Keratinocyte (primary cell): ENCODE measurements around the gene NUP37. TPM values are rescaled to one million over a fixed set of nuclear protein-coding genes. Genes with fewer than 3 reads are reported as not detected.

ENCODE experiments used
- DNase-seq: peaks from one replicate; pipeline ENCODE4 v3.0.0-alpha.2; 2011; ENCODE audit warnings: low read depth, missing footprints, low spot score
- FAIRE-seq: peaks from 2 replicates; lab custom pipeline; 2011; peaks lifted over from hg19 to GRCh38; lab: Jason Lieb, UNC
- H2AFZ ChIP-seq: 2 replicates; pipeline ENCODE4 v1.6.0; 2012; ENCODE audit warnings: low read length, control low read depth, inconsistent platforms; ENCODE audit not compliant: control insufficient read depth
- H3K27ac ChIP-seq: 2 replicates; pipeline ENCODE4 v1.5.1; 2011; ENCODE audit warnings: low read length; ENCODE audit not compliant: control insufficient read depth, insufficient read depth
- H3K27me3 ChIP-seq: 3 replicates; pipeline ENCODE4 v1.6.0; 2011; ENCODE audit warnings: low read length; ENCODE audit not compliant: control insufficient read depth, insufficient read depth; ENCODE audit errors: extremely low read depth
- H3K36me3 ChIP-seq, 2 experiments: 2 replicates in 1 of 2; 3 replicates in 1 of 2; pipeline ENCODE4 v1.5.1; 2011; ENCODE audit warnings: low read length in 2 of 2, mild to moderate bottlenecking in 1 of 2; ENCODE audit not compliant: control insufficient read depth in 2 of 2, insufficient read depth in 2 of 2; ENCODE audit errors: extremely low read depth in 1 of 2
- H3K4me1 ChIP-seq: 3 replicates; pipeline ENCODE4 v1.5.1; 2011; ENCODE audit warnings: low read length; ENCODE audit not compliant: control insufficient read depth, insufficient read depth; ENCODE audit errors: extremely low read depth
- H3K4me2 ChIP-seq: 3 replicates; pipeline ENCODE4 v1.6.0; 2011; ENCODE audit warnings: low read depth, low read length; ENCODE audit not compliant: control insufficient read depth, insufficient read depth; ENCODE audit errors: extremely low read depth
- H3K4me3 ChIP-seq, 3 experiments: fragments of 200-600 bp in 1 of 3; sonication (generic) in 1 of 3; 2 replicates in 2 of 3; 3 replicates in 1 of 3; pipeline ENCODE4 v1.5.1; 2011 to 2016; ENCODE audit warnings: low read length in 3 of 3, mild to moderate bottlenecking in 3 of 3, control low read depth in 2 of 3, inconsistent platforms in 1 of 3, low read depth in 1 of 3, mixed read lengths in 1 of 3, mixed run types in 1 of 3, moderate library complexity in 1 of 3; ENCODE audit not compliant: control insufficient read depth in 2 of 3, insufficient read depth in 2 of 3; ENCODE audit errors: extremely low read depth in 1 of 3
- H3K79me2 ChIP-seq: 2 replicates; pipeline ENCODE4 v1.6.0; 2012; ENCODE audit warnings: low read length; ENCODE audit not compliant: control insufficient read depth, insufficient read depth
- H3K9ac ChIP-seq: 3 replicates; pipeline ENCODE4 v1.6.0; 2011; ENCODE audit warnings: low read length; ENCODE audit not compliant: control insufficient read depth, insufficient read depth; ENCODE audit errors: extremely low read depth
- H3K9me1 ChIP-seq: 3 replicates; pipeline ENCODE4 v1.6.0; 2011; ENCODE audit warnings: low read length; ENCODE audit not compliant: control insufficient read depth, insufficient read depth; ENCODE audit errors: extremely low read depth
- H3K9me3 ChIP-seq: 2 replicates; pipeline ENCODE4 v1.5.1; 2012; ENCODE audit warnings: low read depth, low read length; ENCODE audit not compliant: control insufficient read depth
- H4K20me1 ChIP-seq: 3 replicates; pipeline ENCODE4 v1.6.0; 2011; ENCODE audit warnings: low read length; ENCODE audit not compliant: control insufficient read depth, insufficient read depth; ENCODE audit errors: extremely low read depth
- CTCF ChIP-seq, 3 experiments: IDR thresholded peaks in 1 of 3; conservative IDR thresholded peaks in 1 of 3; optimal IDR thresholded peaks in 1 of 3; 2 replicates in 2 of 3; 3 replicates in 1 of 3; pipeline versions ENCODE3 to v1.5.1; 2011; ENCODE audit warnings: low read length in 3 of 3, mild to moderate bottlenecking in 3 of 3, moderate library complexity in 2 of 3, control low read depth in 1 of 3, inconsistent platforms in 1 of 3; ENCODE audit not compliant: insufficient read depth in 2 of 3; ENCODE audit errors: extremely low read depth in 1 of 3
- EZH2 ChIP-seq: IDR thresholded peaks from one replicate; pipeline ENCODE4 v1.6.1; 2012; ENCODE audit warnings: inconsistent platforms, mild to moderate bottlenecking, low read length, moderate library complexity
- dilution Hi-C: fragments of 300-500 bp; cut with MboI; formaldehyde crosslinking; loops from one replicate; pipeline ENCODE4 v1.7.0; 2020; ENCODE audit warnings: low sequenced_read_pairs; ENCODE audit not compliant: extremely low pct_ligation_motif_present
- polyA plus RNA-seq, 5 experiments: library from polyadenylated mRNA; depleted of rRNA in 3 of 5; stranded (reverse) in 3 of 5; stranded (forward) in 1 of 5; unstranded in 1 of 5; fragments of >200 nt; gene quantifications; 1 replicate in 1 of 5; 2 replicates in 3 of 5; 3 replicates in 1 of 5; pipeline versions ENCODE4 v1.2.1 to v1.2.3, GENCODE V29; 2011 to 2012; ENCODE audit warnings: missing spikeins in 2 of 5, low read depth in 1 of 5, low replicate concordance in 1 of 5

The NUP37 gene
- polyA plus RNA-seq, 1 donor (not counting 4 experiments of a cell fraction or from before 2014, with no cell fraction given) = 89.8 TPM

- Histone ChIP-seq H3K4me3 (no peak overlapping the region), H3K4me2 (no peak overlapping the region), H3K79me2 (no peaks in the 10 kb centered on the region), H4K20me1 (no peaks in the 10 kb centered on the region), H3K9me1 (no peaks in the 10 kb centered on the region), H2AFZ (no peak overlapping the region), H3K27ac (no peak overlapping the region), H3K9me3 (no peaks in the 10 kb centered on the region), H3K27me3 (no peaks in the 10 kb centered on the region), H3K36me3 (peaks cover 2 to 3% of the 10 kb centered on the region in 2 experiments), H3K9ac (no peak overlapping the region), H3K4me1 (no peaks in the 10 kb centered on the region)
- DNase-seq (no peak), FAIRE-seq (no peak)
- TF ChIP-seq EZH2 (no peak), CTCF (optimal IDR thresholded peaks at IDR 0.05 in 1 of 3, IDR thresholded peaks at IDR 0.05 in 1 of 3, conservative IDR thresholded peaks at IDR 0.05 in 1 of 3; ENCODE audit: extremely low read depth in 1 of 3, insufficient read depth in 2 of 3, low read length in 3 of 3) (no peak)
- dilution Hi-C loops = no loop called here
Measured at GRCh38 chr12:102043928-102044327, 76.0 kb downstream of the NUP37 start.

GRCh38 chr12:102033991-102034745 lies 85.7 kb downstream of the NUP37 start:
- H3K79me2 ChIP-seq = no peaks in the 10 kb centered on the region
- no peaks in the 10 kb centered on the region for H4K20me1 ChIP-seq
- no peak overlapping the region for H3K4me3 ChIP-seq
- no peak overlapping the region for H3K9ac ChIP-seq
- no peaks in the 10 kb centered on the region for H3K9me1 ChIP-seq
- dilution Hi-C loops = no loop called here
- FAIRE-seq (no peak), DNase-seq (no peak)
- no peak overlapping the region for H3K27ac ChIP-seq
- no peaks in the 10 kb centered on the region for H3K9me3 ChIP-seq
- no peaks in the 10 kb centered on the region for H3K36me3 ChIP-seq
- H3K27me3 ChIP-seq = no peaks in the 10 kb centered on the region
- peaks cover 6% of the 10 kb centered on the region for H3K4me1 ChIP-seq
- H2AFZ ChIP-seq = no peak overlapping the region
- H3K4me2 ChIP-seq = no peak overlapping the region
- TF ChIP-seq EZH2 = no peak
- TF ChIP-seq CTCF (optimal IDR thresholded peaks at IDR 0.05 in 1 of 3, IDR thresholded peaks at IDR 0.05 in 1 of 3, conservative IDR thresholded peaks at IDR 0.05 in 1 of 3; ENCODE audit: extremely low read depth in 1 of 3, insufficient read depth in 2 of 3, low read length in 3 of 3) = no peak
